Osteocyte (in vitro differentiated cells): ENCODE measurements around the gene MED23. TPM values are rescaled to one million over a fixed set of nuclear protein-coding genes. Genes with fewer than 3 reads are reported as not detected.
"Not testable (repeated sequence)": the region's sequence is repeated elsewhere in the genome, so short reads cannot be mapped to it uniquely, and the experiment has no call there.

ENCODE experiments used
- DNase-seq: peaks from one replicate; pipeline ENCODE4 v3.0.0; 2021; ENCODE audit warnings: mixed read lengths; ENCODE audit not compliant: unreplicated experiment; ENCODE audit errors: extremely low spot score
- H3K27ac Mint-ChIP-seq: one replicate; pipeline ENCODE4 v1.8.0; 2021; ENCODE audit warnings: mild to moderate bottlenecking, mixed read lengths; ENCODE audit not compliant: unreplicated experiment
- H3K27me3 Mint-ChIP-seq: one replicate; pipeline ENCODE4 v1.8.0; 2021; ENCODE audit warnings: mixed read lengths; ENCODE audit not compliant: unreplicated experiment
- H3K36me3 Mint-ChIP-seq: one replicate; pipeline ENCODE4 v1.8.0; 2021; ENCODE audit warnings: mixed read lengths; ENCODE audit not compliant: unreplicated experiment
- H3K4me1 Mint-ChIP-seq: one replicate; pipeline ENCODE4 v1.8.0; 2021; ENCODE audit warnings: mixed read lengths; ENCODE audit not compliant: unreplicated experiment
- H3K4me3 Mint-ChIP-seq: one replicate; pipeline ENCODE4 v1.8.0; 2021; ENCODE audit warnings: mild to moderate bottlenecking, moderate library complexity, mixed read lengths; ENCODE audit not compliant: unreplicated experiment
- H3K9me3 Mint-ChIP-seq: one replicate; pipeline ENCODE4 v1.8.0; 2021; ENCODE audit warnings: mixed read lengths; ENCODE audit not compliant: unreplicated experiment
- CTCF ChIP-seq: fragments of 200-600 bp; sonication (generic); IDR thresholded peaks from 2 replicates; pipeline ENCODE4 v1.5.0; 2021; ENCODE audit warnings: antibody characterized with exemption, mild to moderate bottlenecking, moderate library complexity
- total RNA-seq: library from RNA; stranded (reverse); gene quantifications from 2 replicates; pipeline ENCODE4 v1.2.1, GENCODE V29; 2021

The MED23 gene
- total RNA-seq, 1 donor from 2014 or later = 33.3 TPM

- Mint-ChIP-seq H3K4me1 (no peaks in the 10 kb centered on the region), H3K27me3 (peaks cover 36% of the 10 kb centered on the region), H3K4me3 (no peak overlapping the region), H3K27ac (no peak overlapping the region), H3K9me3 (no peaks in the 10 kb centered on the region), H3K36me3 (no peaks in the 10 kb centered on the region)
- no peak for DNase-seq
- TF ChIP-seq CTCF = no peak
These were observed 76.1 kb downstream of the MED23 start for GRCh38 chr6:131551902-131552301.

- no peaks in the 10 kb centered on the region for H3K36me3 Mint-ChIP-seq
- peaks cover 37% of the 10 kb centered on the region for H3K27me3 Mint-ChIP-seq
- no peak for TF ChIP-seq CTCF
- no peaks in the 10 kb centered on the region for H3K4me1 Mint-ChIP-seq
- no peak overlapping the region for H3K4me3 Mint-ChIP-seq
- no peaks in the 10 kb centered on the region for H3K9me3 Mint-ChIP-seq
- no peak for DNase-seq
- H3K27ac Mint-ChIP-seq = no peak overlapping the region
These were observed 78.2 kb downstream of the MED23 start for GRCh38 chr6:131549811-131550210.

- no peak for TF ChIP-seq CTCF
- H3K27ac Mint-ChIP-seq = no peak overlapping the region
- no peak overlapping the region for H3K4me3 Mint-ChIP-seq
- H3K27me3 Mint-ChIP-seq = peaks cover 40% of the 10 kb centered on the region
- no peaks in the 10 kb centered on the region for H3K9me3 Mint-ChIP-seq
- no peak for DNase-seq
- H3K4me1 Mint-ChIP-seq = no peaks in the 10 kb centered on the region
- no peaks in the 10 kb centered on the region for H3K36me3 Mint-ChIP-seq
These were observed 79.6 kb downstream of the MED23 start for GRCh38 chr6:131548441-131548840.

GRCh38 chr6:131547488-131547887 is 80.6 kb downstream of the MED23 start:
- no peak for DNase-seq
- Mint-ChIP-seq H3K36me3 (no peaks in the 10 kb centered on the region), H3K4me1 (no peaks in the 10 kb centered on the region), H3K27me3 (peaks cover 47% of the 10 kb centered on the region), H3K9me3 (no peaks in the 10 kb centered on the region), H3K4me3 (no peak overlapping the region), H3K27ac (no peak overlapping the region)
- TF ChIP-seq CTCF = no peak

GRCh38 chr6:131545317-131545716 is 82.7 kb downstream of the MED23 start:
- Mint-ChIP-seq H3K4me3 (no peak overlapping the region), H3K36me3 (no peaks in the 10 kb centered on the region), H3K9me3 (no peaks in the 10 kb centered on the region), H3K27ac (no peak overlapping the region), H3K4me1 (no peaks in the 10 kb centered on the region), H3K27me3 (peaks cover 58% of the 10 kb centered on the region)
- DNase-seq = no peak
- no peak for TF ChIP-seq CTCF

GRCh38 chr6:131538615-131539014 is 89.4 kb downstream of the MED23 start:
- not testable (repeated sequence) for H3K4me3 Mint-ChIP-seq, DNase-seq, H3K9me3 Mint-ChIP-seq, H3K36me3 Mint-ChIP-seq, H3K27ac Mint-ChIP-seq, H3K4me1 Mint-ChIP-seq
- peaks cover 39% of the 10 kb centered on the region for H3K27me3 Mint-ChIP-seq
